HEK293T (cell line): Measurements from ENCODE around the gene STXBP3.

Experiments used
- ARNT ChIP-seq: fragments of 450-650 bp; IDR thresholded peaks from 2 replicates; pipeline ENCODE4 v1.6.1; 2017; ENCODE audit warnings: mild to moderate bottlenecking
- BHLHE40 ChIP-seq: fragments of 450-650 bp; IDR thresholded peaks from 2 replicates; pipeline ENCODE4 v1.6.1; 2016; ENCODE audit warnings: mild to moderate bottlenecking, moderate library complexity, borderline replicate concordance
- CTBP1 ChIP-seq: fragments of 450-650 bp; IDR thresholded peaks from 2 replicates; pipeline ENCODE4 v1.6.1; 2016; ENCODE audit warnings: borderline replicate concordance
- ELF4 ChIP-seq: fragments of 450-650 bp; IDR thresholded peaks from 2 replicates; pipeline ENCODE4 v1.6.1; 2017; ENCODE audit warnings: antibody characterized with exemption
- FOXK2 ChIP-seq: fragments of 450-650 bp; IDR thresholded peaks from 2 replicates; pipeline ENCODE4 v1.6.1; 2016; ENCODE audit warnings: mild to moderate bottlenecking
- HDGF ChIP-seq: fragments of 450-650 bp; IDR thresholded peaks from 2 replicates; pipeline ENCODE4 v1.6.1; 2017; ENCODE audit warnings: antibody characterized with exemption, borderline replicate concordance
- LEF1 ChIP-seq: fragments of 450-650 bp; IDR thresholded peaks from 2 replicates; pipeline ENCODE4 v1.6.1; 2017; ENCODE audit warnings: mild to moderate bottlenecking, borderline replicate concordance
- SP1 ChIP-seq: fragments of 450-650 bp; IDR thresholded peaks from 2 replicates; pipeline ENCODE4 v1.6.1; 2017
- SUZ12 ChIP-seq: fragments of 450-650 bp; IDR thresholded peaks from 2 replicates; pipeline ENCODE4 v1.6.1; 2016; ENCODE audit warnings: mild to moderate bottlenecking
- TARDBP ChIP-seq: fragments of 450-650 bp; IDR thresholded peaks from 2 replicates; pipeline ENCODE4 v1.6.1; 2016
- ZNF384 ChIP-seq: fragments of 450-650 bp; IDR thresholded peaks from 2 replicates; pipeline ENCODE4 v1.6.1; 2016
- TF ChIP-seq, protein P1 (sequence below): fragments of 450-650 bp; IDR thresholded peaks from 2 replicates; pipeline ENCODE4 v1.6.1; 2016

DNA sequence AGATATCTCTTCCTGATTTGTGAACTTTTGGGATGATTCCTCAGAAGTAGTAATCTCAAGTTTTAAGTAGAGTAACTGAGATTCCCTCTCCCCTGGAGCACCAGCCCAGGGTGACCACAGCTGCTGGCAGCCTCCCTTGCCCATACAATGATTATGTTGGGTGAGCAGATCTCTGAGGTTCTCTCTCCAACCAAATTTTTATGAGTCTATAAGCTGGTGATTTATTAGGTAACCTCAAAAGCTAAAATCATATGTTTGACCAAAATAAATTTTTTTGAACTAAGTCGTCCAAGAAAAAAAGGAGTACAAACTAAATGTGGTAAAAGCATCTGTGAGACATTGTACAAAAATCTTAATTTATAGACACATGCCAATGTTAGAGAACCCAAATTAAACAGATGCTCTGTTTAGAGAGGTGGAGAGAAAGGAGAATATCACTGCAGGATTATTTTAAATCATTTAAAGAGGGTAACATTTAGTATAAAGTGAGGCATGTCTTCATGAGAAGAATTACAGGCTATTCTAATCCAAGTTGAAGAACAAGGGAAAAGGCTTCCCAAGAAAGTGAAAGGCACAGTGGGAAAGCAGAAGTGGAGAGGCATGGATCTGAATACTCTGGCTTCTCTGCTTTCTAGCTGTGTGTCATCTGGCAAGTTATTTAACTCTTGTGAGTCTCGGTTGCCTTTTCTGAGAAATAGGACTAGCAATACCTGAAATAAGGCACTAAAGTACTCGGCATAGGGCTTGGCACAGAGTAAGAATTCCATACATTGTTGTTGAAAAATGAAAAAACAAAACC is 107.9 kb downstream of the STXBP3 start:
- no peak for TF ChIP-seq BHLHE40
- TF ChIP-seq SP1, result no peak
- no peak for TF ChIP-seq HDGF
- no peak for TF ChIP-seq FOXK2
- TF ChIP-seq, protein P1, sequence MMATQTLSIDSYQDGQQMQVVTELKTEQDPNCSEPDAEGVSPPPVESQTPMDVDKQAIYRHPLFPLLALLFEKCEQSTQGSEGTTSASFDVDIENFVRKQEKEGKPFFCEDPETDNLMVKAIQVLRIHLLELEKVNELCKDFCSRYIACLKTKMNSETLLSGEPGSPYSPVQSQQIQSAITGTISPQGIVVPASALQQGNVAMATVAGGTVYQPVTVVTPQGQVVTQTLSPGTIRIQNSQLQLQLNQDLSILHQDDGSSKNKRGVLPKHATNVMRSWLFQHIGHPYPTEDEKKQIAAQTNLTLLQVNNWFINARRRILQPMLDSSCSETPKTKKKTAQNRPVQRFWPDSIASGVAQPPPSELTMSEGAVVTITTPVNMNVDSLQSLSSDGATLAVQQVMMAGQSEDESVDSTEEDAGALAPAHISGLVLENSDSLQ, result no peak
- no peak for TF ChIP-seq ZNF384
- no peak for TF ChIP-seq SUZ12
- TF ChIP-seq ELF4, result no peak
- TF ChIP-seq ARNT, result no peak
- no peak for TF ChIP-seq TARDBP
- TF ChIP-seq LEF1, result no peak
- TF ChIP-seq CTBP1, result no peak
